HG03521 (cell line): Measurements from ENCODE around the gene MCIDAS.

Experiments used
- ATAC-seq: cut with Tn5 transposase; IDR thresholded peaks from one replicate; pipeline ENCODE4 v1.9.1; 2021; ENCODE audit warnings: mild to moderate bottlenecking, moderate library complexity; ENCODE audit not compliant: unreplicated experiment

The MCIDAS gene

GRCh38 chr5:55171471-55171870 lies 55.6 kb downstream of the MCIDAS start:
- no peak for ATAC-seq
